ENCODE measurements around the gene CRYZL1. TPM values are rescaled to one million over a fixed set of nuclear protein-coding genes. Genes with fewer than 3 reads are reported as not detected.
"Not testable (repeated sequence)": the region's sequence is repeated elsewhere in the genome, so short reads cannot be mapped to it uniquely, and the experiment has no call there.

Gene CRYZL1
- polyA plus RNA-seq (ENCODE audit: insufficient read length in 3 of 3), result 10 to 100 TPM; 62.3 to 73.5 (median 64.6) TPM

DNA sequence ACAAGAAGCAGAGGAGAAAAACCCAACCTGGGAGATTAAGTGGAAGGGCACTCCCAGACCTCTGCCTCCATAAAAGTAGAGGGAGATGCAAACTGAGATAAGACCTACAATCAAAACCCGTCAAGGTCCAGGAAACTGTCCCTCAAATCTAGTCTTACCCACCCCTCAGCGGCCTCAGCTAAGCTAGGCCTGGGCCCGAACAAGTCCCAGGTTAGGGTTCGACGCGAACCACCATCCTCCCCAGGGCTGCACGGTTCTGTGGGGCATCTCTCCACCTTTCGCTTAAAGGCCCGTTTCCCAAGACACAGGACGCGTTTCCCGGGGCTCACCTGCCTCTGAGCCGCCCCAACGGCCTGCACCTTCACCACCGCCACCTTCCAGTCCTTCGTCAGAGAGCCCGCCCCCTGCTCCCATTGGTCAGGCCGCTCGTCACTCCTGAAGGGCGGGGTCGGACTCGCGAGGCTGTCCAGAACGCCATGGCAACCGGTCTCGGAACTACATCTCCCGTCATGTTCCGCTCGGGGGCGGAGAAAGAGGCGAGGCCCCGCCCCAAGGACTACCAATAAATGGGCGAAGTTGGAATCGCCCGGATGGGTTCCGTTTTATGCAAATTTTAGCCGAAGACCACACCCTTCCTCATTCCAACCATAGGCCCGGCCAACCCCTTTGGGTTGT, at the start of gene CRYZL1:
Gene CRYZL1, minus strand, starts transcription at position 390 of the 675 bp plus-strand sequence. CDS start 10,190 bp downstream, outside the sequence.
- peak in 2 of 3 donors; percentile 99 for DNase-seq (ENCODE audit: low read depth in 3 of 3, low spot score in 2 of 3)

DNA sequence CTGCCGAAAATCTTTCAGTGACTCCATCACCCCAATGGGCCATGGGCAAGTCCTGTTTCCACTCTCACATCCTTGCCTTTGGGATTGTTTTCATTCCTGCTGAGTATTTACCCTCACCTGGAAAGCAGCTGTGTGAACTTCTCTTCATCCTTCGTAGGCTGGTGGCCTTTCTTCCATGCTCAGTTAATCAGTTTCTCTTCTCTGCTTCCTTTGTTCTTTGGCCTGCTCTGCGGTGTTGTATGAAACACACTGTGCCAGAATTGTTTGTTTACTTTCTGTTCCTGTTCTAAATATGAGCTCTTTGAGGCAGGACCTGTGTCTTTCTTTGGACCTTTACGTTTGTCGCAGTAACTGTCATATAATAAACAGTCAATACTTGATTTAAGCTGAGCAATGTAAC, 49.3 kb upstream of the CRYZL1 start:
- no peak for DNase-seq (ENCODE audit: low read depth in 3 of 3, low spot score in 2 of 3)

GRCh38 chr21:33688353-33688752, 46.8 kb upstream of the CRYZL1 start:
- DNase-seq (ENCODE audit: low read depth in 3 of 3, low spot score in 2 of 3), result no peak

DNA sequence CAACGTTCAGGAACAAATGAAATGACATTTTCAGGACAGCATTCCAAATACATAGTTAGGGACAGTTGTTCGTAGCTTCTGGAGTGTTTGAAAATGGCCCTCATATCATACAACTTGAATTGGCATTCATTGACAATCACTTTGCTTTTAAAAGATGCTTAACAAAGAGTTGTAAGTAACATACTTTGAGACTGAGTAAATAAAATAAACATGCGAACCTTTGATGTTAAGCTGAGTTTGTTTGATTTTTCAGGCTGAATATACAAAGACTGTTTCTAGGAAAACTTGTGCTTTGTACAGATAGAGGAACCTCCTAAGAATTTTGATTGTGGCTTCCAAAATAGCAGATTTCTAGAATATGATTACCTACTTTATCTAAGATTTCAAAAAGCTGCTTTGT, 46.1 kb upstream of the CRYZL1 start:
- no peak for DNase-seq (ENCODE audit: low read depth in 3 of 3, low spot score in 2 of 3)

DNA sequence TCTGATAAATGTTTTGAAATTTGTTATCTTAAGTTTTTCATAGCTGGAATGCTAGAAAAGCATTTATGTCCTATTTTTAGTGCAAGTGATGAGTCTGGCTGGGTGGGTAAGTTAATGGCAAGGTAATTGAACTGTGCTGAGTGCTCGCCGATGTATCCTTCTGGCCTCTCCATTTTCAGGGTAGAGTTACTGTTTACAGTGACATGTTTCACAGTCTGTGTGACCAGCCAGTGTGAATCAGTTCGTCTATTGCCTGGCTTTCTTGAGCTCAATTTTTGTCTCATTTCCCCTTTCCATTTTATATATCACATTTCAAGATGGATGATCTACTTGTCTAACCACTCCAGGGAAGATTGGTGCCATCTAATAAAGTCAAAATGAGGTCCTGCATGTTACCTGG, 44.8 kb upstream of the CRYZL1 start:
- no peak for DNase-seq (ENCODE audit: low read depth in 3 of 3, low spot score in 2 of 3)

- no peak for DNase-seq (ENCODE audit: low read depth in 3 of 3, low spot score in 2 of 3)
Measured at GRCh38 chr21:33685613-33686197, 44.2 kb upstream of the CRYZL1 start.

DNA sequence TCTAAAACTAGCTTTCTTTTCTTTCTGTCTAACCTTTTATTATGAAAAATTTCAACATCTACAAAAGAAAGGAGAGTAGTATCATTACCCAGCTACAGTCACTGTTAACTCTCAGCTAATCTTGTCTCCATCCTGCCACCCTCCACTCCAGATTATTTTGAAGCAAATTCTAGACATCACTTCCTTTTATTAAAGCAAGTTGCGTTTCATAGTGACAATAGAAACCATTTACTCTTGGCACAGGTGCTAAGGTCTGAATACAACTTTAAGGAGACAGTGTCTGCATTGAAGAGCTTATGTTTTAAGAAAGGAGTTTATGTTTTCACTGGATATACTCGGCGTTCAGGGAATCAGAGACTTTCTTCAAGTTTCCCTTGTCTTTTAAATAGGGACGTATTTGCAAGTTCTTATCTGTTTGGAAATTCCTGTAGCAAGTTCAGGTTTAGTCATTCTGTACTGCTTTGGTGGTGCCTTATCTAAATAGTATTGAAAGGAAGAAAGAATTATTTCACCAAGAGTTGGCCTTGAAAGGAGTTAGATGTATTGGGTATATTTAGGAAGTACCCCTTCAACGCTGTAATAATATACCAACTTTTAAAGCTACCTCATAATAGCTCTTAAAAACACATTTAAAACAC, 43.5 kb upstream of the CRYZL1 start:
- DNase-seq (ENCODE audit: low read depth in 3 of 3, low spot score in 2 of 3), result no peak

DNA sequence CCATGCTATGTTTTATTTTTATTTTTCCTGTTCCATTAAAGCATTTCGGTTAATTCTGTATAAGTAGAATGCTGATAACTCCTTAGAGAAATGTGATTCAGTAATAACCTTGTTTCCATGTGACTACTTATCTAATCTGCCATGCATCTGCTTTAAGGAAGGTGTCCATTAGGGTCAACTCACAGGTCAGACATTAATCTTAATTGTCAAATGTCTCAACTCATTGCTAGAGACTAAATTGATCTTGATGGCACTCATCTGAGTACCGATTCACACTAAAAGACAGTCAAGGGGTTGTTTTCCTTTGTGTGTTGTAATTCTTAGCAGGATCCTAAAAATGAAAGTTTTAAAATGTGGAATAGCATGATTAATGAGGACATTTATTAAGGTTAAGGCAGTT, 42.5 kb upstream of the CRYZL1 start:
- no peak for DNase-seq (ENCODE audit: low read depth in 3 of 3, low spot score in 2 of 3)

GRCh38 chr21:33682992-33683627, 41.6 kb upstream of the CRYZL1 start:
- DNase-seq (ENCODE audit: low read depth in 3 of 3, low spot score in 2 of 3), result no peak

GRCh38 chr21:33680870-33681269, 39.3 kb upstream of the CRYZL1 start:
- DNase-seq (ENCODE audit: low read depth in 3 of 3, low spot score in 2 of 3), result no peak

DNA sequence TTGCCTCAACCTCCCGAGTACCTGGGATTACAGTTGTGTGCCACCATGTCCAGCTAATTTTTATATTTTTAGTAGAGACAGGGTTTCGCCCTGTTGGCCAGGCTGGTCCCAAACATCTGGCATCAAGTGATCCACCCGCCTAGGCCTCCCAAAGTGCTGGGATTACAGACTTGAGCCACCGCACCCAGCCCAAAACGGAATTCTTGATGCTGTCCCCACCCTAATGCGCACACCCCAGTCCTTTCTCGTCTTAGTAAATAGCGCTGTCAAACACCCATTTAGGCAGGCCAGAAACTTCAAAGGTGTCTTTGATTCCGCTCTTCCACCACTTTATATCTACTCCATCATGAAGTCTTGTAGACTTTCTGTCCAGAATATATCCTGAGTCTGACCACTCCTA, 35.9 kb upstream of the CRYZL1 start:
- no peak for DNase-seq (ENCODE audit: low read depth in 3 of 3, low spot score in 2 of 3)

- DNase-seq (ENCODE audit: low read depth in 3 of 3, low spot score in 2 of 3), result not testable (repeated sequence)
Measured at GRCh38 chr21:33676666-33677065, 35.1 kb upstream of the CRYZL1 start.

GRCh38 chr21:33674226-33674625, 32.7 kb upstream of the CRYZL1 start:
- DNase-seq (ENCODE audit: low read depth in 3 of 3, low spot score in 2 of 3), result no peak

GRCh38 chr21:33673473-33673872, 31.9 kb upstream of the CRYZL1 start:
- no peak for DNase-seq (ENCODE audit: low read depth in 3 of 3, low spot score in 2 of 3)

DNA sequence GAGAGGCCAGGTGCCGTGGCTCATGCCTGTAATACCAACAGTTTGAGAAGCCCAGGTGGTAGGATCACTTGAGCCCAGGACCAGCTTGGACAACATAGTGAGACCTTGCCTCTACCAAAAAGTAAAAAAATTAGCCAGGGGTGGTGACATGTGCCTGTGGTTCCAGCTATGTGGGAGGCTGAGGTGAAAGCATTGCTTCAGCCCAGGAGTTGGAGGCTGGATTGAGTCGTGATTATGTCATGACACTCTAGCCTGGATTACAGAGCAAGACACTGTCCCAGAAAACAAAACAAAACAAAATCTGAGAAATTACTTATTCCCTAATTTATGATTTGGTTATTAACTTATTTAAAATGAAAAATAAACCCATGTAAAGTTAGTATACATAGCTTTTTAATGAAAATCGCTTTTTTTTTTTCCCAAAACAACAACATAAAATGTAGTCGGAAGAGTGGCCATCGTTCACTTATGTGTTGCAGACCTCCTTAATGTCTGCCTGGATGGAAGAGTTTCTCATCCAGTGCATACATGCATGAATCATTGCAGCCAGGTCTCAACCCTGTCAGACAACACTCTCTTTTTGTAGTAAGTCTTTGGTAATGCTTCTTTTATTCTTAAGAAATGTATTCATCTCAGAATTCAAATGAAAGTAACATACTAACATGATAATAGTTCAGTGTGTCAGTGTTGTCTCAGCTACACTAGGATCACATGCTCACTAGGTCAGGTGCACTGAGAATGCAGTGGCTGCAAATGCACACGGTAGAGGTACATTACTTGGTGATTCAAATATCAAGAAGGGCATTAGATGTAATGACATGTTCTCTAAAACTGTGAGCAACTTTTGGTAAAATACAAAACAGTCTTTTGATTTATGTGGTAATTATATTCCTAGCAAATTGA, 28.8 kb upstream of the CRYZL1 start:
- DNase-seq (ENCODE audit: low read depth in 3 of 3, low spot score in 2 of 3), result no peak

- no peak for DNase-seq (ENCODE audit: low read depth in 3 of 3, low spot score in 2 of 3)
Measured at GRCh38 chr21:33668620-33669019, 27.1 kb upstream of the CRYZL1 start.

GRCh38 chr21:33668180-33668579, 26.6 kb upstream of the CRYZL1 start:
- DNase-seq (ENCODE audit: low read depth in 3 of 3, low spot score in 2 of 3), result no peak

DNA sequence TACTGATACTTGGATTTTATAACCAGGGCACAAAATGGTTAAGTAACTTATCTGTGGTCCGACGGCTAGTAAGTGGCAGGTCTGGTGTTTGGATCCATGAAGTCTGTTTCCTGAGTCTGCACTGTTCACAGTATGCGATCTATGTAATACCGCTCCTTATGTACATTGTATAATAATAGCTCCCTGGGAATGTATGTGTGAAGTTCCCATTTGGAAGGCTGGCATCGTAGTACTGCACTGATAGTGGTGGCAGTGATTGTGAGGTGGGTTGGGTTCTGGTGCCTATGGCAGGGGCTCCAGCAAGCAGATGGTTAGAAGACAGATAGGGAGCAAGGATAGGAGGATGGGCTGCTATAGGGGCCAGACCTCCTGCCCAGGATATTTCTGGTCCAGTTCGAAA, 26.1 kb upstream of the CRYZL1 start:
- no peak for DNase-seq (ENCODE audit: low read depth in 3 of 3, low spot score in 2 of 3)

GRCh38 chr21:33666153-33666552, 24.6 kb upstream of the CRYZL1 start:
- no peak for DNase-seq (ENCODE audit: low read depth in 3 of 3, low spot score in 2 of 3)

- no peak for DNase-seq (ENCODE audit: low read depth in 3 of 3, low spot score in 2 of 3)
Measured at GRCh38 chr21:33664135-33664534, 22.6 kb upstream of the CRYZL1 start.

- no peak for DNase-seq (ENCODE audit: low read depth in 3 of 3, low spot score in 2 of 3)
Measured at GRCh38 chr21:33663241-33663640, 21.7 kb upstream of the CRYZL1 start.

Data from right renal cortex interstitium (tissue), 3 donors.